HG03159 (cell line): ENCODE results near the gene PARVA.

Source experiments
- ATAC-seq: cut with Tn5 transposase; IDR thresholded peaks from one replicate; pipeline ENCODE4 v1.9.1; 2021; ENCODE audit warnings: mild to moderate bottlenecking, moderate library complexity; ENCODE audit not compliant: unreplicated experiment

The PARVA gene

DNA sequence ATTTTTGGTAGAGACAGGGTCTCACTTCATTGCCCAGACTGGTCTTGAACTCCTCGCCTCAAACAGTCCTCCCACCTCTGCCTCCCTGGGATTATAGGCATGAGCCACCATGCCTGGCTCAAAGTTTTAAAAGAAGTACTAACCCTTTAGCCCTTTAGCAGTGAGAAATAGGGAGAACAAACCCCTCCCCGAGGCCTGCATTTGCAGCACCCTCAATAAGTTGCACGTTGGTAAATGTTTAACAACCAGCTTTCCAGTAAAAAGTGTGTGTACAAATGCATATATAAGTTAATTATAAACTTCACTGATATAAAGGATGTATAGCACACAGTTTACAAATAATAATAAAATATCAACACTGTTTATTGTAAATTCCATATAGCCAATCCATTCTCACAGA is 51.8 kb downstream of the PARVA start:
- ATAC-seq, result no peak

DNA sequence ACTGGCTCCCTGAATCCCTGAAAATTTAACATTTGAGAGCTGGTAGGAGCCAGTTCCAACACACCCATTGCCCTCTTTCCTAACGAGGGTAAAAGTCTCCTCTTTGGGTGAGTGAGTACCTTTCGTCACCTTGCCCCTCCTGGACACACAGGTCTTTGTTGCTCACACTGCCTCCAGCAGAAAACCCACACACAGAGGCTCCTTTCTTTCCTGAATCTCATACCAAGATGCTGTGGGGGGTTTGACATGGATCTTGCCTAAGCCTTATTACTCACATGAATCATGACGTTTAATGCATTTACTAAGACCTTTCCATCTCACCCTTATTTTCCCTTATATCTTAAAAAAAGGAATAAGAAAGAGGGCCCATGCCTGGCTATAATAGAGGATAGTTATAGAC is 53.0 kb downstream of the PARVA start:
- no peak for ATAC-seq

DNA sequence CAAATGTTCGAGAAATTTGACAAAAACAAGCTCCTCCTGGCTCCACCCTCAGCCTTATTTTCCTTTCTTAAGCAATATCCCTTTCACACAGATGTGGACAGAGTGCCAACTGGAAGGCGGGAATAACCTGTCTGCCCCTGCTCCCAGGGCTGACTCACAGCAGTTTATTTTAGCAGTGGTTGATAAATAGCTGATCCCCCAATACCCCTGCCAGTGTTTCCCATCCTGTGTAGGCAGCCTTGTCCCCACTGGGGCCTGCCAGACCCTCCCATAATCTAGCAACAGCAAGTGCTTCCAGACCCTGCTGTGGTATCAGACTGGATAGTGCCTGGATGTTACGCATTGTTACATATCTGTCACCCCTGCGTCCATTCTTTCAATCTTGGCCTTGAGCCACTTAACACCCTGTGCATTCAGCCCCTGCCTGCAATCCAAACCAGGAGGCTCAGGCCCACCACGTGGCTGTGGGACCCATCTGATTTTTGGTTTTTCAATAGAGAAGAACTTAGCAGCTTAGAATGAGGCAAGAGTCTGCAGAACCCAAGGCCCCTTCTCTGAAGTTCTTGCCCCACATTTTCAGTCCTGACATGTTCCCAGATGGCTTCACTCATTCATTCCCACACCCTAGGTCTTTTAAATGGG is 53.7 kb downstream of the PARVA start:
- ATAC-seq, result no peak

DNA sequence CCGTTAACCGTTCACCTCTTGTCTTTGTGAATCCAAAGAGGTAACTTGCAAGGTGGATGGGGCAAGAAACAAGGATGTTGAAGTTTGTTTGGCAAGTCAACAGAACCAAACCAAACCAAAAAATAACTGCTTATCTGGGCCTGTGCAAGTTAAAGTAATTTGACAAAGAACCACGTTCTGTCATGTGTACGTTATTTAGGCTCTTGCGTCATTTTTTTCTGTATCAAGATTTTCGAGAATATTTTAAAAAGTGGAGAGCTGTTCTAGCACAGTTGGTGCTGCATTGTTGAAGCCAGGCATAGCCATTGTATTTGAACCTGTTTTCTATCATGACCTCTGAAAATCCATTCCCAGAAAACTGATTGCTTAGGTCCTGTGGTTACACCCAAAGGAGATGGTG is 55.1 kb downstream of the PARVA start:
- no peak for ATAC-seq

DNA sequence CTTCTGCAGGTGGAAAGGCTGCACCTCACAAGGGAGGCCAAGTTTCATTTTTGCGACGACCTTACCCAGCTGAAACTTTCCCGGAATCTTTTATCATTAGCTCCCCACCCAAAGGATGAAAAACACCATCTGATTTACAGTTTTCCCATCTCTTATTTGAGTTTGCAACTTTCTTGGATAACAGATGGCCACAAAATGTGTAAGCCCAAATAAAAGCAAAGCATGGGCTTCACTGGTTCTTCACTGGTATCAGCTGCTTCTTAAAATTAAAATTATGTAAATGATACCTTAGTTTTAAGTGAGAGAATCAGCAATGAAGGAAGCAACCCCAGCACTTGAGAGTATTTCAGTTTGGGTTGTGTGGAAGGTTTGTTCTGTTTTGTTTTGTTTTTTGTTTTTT is 55.8 kb downstream of the PARVA start:
- no peak for ATAC-seq

DNA sequence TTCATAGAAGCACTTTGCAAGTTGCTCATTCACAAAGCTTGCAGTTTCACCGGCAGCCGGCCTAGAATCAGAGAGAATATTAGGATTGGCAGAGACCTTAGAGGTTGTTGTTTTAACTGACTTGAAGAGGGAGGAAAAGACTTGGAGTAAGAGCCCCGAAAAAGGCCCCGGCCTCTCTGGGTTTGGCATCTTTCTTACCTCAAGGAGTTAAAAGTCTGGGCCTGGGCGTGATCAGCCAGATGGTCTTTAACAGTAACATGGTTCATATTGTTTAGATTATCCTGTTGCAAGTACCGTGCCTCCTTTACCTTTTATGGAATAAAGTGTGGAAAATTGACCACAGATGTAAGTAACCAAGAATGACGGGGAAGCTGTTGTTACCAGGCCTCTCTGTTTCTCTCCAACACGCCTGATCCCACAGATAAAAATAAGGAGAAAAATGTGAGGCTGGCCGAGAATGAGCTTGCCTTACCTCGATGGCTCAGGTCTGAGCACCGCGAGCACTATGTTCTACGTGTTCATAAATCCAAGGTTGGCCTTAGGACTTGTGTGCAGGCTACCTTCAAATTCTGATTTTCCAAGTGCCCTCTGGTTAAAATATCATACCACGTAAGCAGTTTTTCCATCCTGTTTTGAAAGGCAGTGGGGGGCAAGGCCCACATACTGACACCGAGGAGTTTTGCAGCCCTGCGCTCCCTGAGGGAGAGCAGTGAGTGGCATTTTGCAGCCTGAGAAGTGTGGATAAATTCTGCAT is 56.4 kb downstream of the PARVA start:
- no peak for ATAC-seq

DNA sequence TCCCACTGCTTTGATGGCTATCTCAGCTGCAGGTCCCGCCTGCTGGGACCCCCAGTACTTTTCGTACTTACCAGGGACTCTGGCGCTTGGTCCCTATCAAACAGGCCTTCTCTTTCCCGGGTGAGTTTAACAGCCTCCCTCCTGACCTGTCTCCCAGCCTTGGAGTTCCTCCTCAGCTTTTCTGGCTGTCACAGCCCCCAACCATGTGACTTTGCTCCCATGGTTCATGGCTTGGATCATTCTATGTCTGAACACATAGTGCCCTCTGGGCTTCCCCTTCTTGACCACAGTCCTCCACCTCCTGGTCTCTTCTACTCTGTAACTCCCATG is 56.9 kb downstream of the PARVA start:
- no peak for ATAC-seq

DNA sequence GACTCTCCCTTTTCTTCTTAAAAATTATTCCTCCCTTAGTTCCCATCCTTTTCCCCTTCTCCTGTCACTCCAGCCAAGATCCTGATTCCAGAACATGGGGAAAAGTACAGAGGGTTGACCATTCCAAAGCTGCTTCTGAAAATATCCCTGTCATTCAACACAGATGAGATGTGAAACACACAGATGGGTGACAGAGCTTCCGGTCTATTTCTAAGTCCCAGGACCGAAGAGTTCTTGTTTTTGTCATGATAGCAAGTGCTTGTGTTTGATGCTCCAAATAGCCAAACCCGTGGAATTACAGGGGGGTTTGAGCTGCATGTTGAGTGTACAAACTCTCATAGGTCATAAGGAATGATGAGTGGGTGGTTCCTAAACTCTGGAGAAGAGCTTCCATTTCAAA is 57.9 kb downstream of the PARVA start:
- ATAC-seq, result no peak

DNA sequence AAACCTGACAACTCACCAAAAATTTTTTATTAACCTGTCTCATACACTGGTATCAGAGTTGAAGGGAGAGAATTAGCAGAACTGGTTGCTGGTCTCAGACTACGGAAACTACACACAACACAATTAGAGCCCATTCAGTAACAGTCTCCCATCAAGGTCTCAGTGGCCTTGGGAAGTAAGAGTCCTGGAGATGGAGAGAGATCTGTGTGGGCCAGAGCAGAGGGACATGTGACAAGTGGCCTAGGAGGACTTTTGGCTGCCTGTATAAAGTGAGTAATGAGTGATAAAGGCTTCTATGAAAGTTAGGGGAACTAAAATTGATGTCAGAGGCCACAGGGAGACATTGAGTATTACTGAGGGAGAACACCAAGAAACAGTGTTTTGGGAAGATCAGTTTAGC is 58.9 kb downstream of the PARVA start:
- no peak for ATAC-seq

DNA sequence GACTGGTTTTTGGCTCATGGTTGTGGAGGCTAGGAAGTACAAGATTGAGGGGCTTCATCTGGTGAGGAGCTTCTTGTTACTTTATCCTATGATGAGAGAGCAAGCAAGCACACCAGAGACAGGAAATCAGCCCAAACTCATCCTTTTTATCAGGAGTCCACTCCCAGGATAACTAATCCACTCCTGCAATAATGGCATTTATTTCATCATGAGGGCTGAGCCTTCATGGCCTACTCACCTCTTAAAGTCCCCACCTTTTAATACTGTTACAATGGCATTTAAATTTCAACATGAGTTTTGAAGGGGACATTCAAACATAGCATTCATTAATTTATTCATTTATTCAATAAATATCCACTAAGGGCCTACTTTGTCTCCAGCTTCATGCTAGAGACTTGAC is 60.9 kb downstream of the PARVA start:
- no peak for ATAC-seq

DNA sequence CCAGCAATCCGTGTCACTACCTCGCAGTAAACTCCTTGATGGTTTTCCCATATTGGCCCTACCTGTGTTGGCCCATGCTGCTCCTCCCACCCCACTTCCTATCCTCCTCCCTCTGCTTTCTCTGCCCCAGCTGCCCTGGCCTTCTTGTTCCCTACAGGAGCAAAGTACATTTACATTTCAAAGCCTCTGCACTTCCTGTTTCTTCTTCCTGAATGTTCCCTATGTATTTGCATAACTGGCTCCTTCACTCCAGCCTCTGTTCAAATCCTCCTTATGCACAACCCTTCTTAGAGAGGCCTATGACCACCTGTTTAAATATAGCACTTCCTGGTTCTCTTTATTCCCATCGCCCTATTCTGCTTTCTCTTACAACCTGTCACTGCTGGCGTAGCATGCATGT is 62.2 kb downstream of the PARVA start:
- no peak for ATAC-seq

DNA sequence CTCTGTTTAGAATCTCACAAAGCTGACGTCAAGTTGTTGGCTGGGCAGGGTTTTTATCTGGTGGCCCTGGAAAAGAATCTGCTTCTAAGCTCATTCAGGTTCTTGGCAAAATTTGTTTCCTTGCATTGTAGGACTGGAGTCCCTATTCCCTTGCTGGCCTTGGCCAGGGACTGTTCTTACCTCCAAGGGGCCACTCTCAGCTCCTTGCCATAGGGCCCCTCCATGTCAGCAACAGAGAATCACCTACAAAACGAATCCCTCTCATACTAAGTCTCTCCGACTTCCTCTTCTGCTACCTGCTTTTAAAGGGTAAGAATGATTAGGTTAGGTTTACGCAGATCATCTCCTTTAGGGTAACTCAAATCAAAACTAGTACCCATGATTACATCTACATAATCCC is 63.2 kb downstream of the PARVA start:
- ATAC-seq, result no peak

DNA sequence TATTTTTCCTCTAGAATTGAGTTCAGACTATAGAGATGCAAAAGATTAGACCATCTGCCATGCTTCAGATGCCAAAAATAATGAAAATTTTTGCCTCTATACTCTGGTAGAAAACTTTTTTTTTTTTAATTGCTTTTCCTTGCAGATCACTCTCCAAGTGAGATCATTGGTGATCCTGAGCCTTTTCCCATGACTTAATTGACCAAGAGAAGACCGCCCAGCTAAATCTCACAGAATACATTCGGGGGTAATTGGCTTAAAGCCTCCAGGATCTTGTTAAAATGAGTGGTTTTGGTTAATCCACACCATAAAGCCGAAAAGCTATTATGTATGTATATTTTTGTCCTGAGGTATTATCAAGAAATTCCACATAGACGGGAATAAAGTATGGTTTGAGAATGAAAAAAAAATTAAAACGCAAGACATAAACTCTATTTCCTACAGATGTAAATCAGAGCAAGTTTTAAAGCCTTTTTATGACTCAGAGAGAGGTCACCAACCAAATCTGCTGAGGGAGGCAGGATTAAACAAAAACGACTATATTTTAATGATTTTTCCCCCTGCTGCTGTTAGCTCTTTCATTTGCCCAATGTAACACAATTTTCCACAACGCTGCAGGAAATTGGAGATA is 64.0 kb downstream of the PARVA start:
- ATAC-seq, result no peak

DNA sequence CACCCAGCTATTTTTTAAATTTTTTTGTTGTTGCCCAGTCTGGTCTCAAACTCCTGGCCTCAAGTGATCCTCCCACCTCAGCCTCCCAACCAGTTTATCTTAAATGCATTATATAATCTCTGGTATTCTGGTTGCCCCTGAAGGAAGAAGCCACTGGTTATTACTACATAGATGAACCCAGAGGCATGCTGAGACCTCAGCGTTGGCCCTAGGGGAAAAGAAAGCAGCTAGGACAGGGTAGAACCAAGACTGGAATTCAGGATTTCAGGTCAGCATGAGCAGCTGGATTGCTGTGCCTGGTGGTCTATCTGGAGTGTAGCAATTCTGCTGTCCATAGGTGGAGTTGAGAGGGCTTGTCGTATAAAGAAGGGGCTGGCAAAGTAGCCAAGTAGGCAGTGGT is 67.2 kb downstream of the PARVA start:
- ATAC-seq, result no peak

DNA sequence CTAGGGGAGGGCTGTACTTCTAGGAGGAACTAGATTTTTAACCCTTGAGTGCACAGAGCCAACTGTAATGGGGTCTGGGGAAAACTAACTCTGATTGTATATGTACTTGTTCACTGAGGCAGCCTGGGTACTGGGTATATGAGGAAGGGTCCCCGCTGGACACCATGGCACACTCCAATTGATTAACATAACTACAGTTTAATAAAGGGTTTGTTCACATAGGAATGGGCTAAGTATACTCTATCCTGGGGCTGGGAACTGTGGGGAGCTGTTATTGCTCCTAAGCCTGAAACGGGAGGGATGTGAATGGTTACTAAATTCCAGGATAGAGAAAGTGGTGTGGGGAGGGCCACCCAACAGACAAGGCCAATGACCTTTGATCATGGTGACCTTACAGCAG is 67.6 kb downstream of the PARVA start:
- no peak for ATAC-seq

DNA sequence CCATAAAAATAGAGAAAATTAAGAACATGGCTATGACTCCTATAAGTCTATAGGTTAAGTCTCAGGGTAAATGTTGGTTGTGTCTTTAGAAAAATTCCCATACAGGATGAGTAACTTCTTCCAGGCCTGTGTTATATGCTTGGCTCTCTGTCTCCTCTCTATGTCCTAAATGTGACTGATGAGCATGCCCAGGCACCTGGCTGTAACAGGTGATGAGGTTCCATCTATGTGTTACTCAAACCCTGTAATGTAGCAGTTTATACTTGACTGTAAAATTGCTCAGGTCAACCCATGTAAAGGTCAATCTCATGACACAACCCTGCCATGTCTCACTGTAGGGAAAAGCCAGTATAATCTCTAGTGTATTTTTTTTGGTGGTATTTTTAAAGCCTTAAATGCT is 69.5 kb downstream of the PARVA start:
- ATAC-seq, result no peak

DNA sequence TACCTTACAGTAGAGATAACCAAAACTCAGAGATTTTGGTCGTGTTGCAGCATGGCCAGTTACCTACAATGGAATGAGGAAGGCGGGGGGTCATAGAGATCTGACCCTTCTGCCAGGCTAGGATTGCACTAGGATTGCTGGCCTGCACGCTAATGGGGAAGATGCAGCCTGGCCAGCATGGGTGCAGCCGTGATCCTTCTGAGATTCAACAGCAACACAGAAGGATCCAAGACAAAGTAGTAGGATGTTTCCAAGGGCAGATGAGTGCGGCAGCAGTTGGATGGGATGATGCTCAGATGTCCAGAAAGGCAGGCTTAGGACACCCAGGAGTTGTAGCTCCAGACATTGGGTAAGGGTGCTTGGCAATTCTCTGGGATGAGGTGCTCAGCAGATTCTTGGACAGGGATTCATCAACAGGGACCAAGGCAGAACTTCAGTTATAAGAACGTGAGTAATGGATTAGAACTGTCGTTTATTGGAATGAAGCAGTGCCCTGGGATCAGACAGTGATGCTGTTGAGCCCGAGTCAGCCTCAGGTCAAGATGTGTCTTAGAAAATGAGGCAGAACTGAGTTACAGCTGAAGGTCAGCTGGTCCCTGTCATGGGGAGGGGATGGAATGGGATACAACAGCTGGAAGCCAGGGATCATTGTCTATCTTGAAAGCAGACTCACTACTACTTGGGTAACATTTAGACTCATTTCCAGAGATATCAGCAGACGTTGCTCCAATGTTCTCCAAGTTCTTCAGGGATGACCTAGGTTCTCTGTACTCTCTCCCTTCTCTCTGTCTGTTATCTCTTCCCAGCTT is 71.0 kb downstream of the PARVA start:
- ATAC-seq, result no peak

DNA sequence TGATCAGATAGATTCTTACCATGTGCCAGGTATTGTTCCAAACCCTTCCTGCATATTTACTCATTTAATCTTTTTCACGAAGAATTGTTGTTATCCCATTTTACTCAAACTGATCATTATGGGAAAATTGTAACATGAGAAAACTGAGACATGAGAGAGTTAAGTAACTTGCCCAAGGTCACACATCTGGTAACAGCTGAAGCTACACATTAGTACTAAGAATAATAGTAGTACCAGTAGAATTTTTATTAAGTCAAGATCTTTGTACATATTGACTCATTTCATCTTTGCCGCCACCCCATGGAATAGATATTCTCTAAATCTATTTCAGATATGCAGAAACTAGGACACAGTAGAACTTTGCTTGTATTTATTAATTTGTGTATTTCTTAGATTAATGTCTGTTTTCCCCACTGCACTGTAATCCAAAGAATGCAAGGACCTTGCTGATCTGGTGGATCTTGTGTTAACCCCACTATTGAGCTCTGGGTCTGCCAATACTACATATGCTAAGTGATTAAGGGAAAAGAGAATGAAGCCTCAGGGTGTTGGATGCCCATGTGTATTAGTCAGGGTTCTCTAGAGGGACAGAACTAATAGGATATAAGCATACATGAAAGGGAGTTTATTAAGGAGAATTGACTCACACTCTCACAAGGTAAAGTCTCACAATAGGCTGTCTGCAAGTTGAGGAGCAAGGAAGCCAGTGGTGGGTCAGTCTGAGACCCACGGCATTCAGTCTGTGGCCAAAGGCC is 72.8 kb downstream of the PARVA start:
- no peak for ATAC-seq

DNA sequence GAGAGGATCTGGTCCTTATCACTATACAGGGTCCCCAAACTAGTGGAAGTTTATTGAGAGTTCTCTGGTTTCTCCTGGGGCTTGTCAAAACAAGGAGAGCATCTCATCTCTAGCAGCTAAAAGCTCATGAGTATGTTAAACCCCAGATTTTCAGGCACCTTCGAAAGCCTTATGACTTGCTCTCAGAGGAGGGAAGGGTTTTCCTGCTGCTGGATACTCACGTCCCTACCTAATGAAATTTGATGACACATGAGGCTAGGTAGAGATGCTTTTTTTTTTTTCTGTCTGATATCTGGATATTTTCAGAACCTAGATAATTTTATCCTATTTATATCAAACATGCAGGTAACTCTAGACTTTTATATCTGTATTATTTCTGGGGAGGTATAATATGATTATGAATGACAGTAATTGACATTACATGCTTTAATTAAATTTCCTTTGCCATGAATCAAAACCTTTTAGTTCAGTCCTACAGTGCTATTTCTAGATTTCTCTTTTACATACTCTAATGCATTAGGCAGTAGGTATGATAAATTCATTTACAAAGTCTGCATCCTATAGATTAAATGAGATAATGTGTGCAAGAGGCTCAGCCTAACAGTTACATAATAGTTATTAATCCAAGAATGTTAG is 73.9 kb downstream of the PARVA start:
- ATAC-seq, result no peak

DNA sequence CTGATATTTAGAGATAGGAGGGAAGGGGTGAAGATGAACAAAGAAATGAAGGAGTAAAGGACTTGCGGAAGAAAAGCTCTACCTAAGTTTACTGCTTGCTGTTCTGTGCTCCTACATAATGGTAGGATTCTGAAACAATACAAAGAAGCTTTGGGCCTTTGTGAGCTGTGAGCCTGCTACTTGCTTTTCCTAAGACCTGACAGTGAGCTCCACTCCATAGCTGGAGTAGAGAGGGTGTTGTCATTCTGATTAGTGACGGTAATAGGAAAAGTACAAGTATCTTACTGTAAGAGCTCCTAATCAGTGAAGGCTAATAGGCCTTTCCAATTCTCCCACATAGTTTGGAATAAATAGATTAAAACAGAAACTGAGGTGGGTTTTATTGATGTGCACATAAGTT is 75.9 kb downstream of the PARVA start:
- no peak for ATAC-seq

DNA sequence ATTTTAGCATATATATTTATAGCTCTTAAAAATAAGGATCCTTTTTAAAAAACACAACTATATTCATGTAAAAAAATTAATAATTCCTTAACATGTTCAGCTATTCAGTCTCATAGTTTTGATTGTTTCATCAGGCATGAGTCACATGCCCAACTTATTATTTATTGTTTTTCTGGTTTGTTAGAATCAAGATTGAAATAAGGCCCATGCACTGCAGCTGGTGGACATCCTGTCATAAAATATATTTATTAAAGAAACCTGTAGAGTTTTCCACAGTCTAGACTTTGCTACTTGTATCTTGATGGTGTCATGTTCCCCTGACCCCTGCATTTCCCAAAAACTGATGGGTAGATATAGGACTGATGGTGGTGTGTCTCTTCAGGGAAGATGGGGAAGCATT is 77.4 kb downstream of the PARVA start:
- no peak for ATAC-seq
